ENCODE results near the gene TOB2.
"Not testable (repeated sequence)": the region's sequence is repeated elsewhere in the genome, so short reads cannot be mapped to it uniquely, and the experiment has no call there.

TOB2 gene

GRCh38 chr22:41461901-41462300 is 15.3 kb upstream of the TOB2 start:
- DNase-seq: no peak

DNA sequence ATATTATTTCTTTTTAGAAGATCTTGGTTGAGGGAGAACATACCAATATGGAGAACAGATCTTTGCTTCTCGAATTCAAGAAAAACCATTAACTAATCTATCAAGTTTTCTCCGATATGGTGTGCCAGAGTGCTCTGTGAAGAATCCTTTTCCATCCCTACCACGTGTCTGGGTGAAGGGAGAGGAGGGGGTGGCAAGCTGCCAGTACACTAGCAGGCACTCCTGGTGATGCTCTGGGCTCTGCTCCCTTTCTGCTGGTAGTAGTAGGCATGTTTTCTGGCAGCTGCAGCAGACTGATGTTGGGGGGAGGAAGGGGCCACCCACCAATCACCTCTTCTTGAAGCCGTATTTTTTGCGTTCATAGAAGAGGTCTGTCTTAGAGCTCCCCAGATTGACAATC is 13.5 kb upstream of the TOB2 start:
- DNase-seq: not testable (repeated sequence)

DNA sequence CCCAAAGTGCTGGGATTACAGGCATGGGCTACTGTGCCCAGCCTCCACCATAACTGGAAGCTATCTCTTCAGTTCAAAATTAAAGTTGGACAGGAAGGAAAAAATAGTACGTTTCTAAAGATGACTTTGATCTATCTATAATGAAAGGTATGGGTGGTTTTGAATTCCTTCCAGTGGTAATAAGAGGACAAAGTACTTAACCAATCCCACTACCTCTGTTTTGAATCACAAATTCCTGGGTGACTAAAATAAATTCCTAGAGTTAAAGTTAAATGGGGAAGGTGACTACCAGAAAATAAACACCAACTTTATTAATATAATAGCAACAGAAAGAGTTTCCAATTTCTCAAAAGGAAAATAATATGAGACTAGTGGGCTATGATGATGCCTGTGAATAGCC is 12.8 kb upstream of the TOB2 start:
- no peak for DNase-seq

DNA sequence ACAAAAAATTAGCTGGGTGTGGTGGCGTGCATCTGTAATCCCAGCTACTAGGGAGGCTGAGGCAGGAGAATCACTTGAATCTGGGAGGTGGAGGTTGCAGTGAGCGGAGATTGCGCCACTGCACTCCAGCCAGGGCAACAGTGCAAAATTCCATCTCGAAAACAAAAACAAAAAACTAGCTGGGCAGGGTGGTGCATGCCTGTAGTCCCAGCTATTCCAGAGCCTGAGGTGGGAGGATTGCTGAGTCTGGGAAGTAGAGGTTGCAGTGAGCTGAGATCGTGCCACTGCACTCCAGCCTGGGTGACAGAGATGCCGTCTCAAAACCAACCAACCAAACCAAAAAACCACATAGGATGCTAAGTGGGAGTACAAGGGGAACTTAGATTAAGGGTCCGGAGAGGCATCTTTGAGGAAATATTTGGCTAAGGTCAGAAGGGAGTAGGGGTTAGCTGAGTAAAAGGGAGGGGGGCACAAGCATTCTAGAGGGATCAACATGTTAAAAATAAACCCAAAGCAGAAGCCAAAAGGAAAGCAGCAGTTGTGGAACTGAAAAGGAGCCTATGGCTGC is 11.6 kb upstream of the TOB2 start:
- DNase-seq: no peak

GRCh38 chr22:41448189-41448808 is 1.7 kb upstream of the TOB2 start:
- peak; percentile 89 to 91 for DNase-seq

DNA sequence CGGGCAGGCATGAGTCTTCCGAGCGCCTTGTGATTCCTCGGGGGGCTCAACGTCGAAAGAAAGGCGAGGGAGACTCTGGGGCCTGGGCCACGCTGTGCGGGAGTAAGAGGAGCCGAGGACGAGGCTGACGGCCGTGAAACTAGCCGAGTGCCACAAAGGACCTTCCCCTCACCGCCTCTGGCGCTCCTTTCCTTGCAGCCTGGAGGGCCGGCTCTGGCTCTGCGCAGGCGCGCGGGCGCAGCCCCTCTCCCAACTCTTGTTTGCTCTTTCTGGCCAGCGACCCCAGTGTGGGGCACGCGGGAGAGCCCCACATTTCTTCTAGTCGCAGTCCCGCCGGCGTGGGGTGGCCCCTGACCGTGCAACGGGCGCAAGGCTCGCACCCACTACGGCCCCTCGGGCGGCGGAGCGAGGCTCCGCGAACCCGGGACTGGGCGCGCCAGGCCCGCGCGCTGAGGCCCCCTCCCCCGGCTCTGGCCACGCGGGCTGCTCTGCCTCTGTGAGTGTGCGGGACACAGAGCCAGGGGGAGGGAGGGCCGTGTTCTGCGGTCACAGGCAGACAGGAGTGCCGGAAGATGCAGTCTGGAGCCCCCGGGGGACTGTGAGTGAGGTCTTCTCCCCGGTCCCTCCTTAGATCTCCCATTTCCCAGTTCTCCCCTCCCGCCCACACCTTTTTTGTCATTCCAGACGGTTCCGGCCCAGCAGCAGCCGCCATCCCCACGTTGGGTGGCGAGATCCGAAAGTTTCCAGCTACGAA is 1.0 kb upstream of the TOB2 start:
- DNase-seq: peak; percentile 77 to 80

DNA sequence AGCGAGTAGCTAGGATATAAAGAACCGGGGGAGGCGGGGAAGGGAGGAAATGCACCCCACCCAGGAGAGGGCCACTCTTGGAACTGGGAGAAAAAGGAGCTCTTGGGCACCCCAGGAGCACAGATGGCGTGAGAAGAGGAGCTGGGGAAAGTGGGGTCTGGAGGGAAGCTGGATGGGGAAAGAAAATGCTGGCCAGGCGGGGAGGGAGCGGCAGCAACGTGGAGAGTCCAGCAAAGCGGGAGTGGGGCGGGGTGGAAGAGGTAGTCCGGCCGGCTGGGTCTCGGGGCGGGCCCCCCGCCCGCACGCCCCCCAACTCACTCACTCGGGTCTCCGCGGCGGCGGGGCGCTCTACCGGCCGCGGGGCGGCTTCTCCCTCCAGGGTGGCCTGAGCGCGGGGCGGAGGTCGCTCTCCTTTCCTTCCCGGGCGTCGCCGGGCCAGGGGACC is 522 bp downstream of the TOB2 start:
- DNase-seq: peak in 1 of 2 experiments; percentile 41

- DNase-seq: peak; percentile 53 to 58
Observed at GRCh38 chr22:41445129-41446056, 1.2 kb downstream of the TOB2 start.

- DNase-seq: peak; percentile 91
Observed at GRCh38 chr22:41444360-41445128, 2.1 kb downstream of the TOB2 start.

DNA sequence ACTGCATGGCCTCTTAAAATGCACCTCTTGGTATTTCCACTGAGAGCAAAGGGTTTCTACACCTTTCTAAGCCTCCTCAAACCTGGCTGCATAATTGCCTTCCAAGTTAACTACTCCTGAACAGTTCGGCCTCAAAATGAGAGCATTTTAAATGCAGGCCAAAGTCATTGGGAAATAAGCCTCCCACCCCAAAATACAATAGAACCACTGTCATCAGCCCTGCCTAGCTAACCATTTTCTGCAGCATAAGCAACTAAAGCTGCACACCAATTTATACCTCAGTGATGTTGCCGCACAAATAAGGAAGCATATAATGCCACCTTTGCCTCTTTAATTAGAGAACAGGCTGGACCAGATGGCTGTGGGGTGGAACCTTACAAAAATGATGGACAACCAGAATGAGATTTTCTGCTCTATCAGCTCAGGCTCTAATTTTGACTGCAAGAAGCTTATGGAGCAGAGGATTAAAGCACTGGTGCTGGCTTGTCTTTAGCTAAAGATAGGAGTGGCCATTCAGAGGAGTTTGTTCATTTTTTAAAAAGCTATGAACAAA is 4.3 kb downstream of the TOB2 start:
- DNase-seq: no peak

DNA sequence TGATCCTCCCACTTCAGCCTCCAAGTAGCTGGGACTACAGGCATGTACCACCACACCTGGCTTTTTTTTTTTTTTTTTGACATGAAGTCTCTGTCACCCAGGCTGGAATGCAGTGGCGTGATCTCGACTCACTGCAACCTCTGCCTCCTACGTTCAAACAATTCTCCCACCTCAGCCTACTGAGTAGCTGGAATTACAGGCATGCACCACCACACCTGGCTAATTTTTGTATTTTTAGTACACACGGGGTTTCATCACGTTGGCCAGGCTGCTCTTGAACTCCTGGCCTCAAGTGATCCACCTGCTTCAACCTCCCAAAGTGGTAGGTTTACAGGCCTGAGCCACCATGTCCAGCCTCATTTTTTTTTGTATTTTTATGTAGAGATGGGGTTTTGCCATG is 6.1 kb downstream of the TOB2 start:
- not testable (repeated sequence) for DNase-seq

GRCh38 chr22:41437198-41437597 is 9.4 kb downstream of the TOB2 start:
- DNase-seq: no peak

DNA sequence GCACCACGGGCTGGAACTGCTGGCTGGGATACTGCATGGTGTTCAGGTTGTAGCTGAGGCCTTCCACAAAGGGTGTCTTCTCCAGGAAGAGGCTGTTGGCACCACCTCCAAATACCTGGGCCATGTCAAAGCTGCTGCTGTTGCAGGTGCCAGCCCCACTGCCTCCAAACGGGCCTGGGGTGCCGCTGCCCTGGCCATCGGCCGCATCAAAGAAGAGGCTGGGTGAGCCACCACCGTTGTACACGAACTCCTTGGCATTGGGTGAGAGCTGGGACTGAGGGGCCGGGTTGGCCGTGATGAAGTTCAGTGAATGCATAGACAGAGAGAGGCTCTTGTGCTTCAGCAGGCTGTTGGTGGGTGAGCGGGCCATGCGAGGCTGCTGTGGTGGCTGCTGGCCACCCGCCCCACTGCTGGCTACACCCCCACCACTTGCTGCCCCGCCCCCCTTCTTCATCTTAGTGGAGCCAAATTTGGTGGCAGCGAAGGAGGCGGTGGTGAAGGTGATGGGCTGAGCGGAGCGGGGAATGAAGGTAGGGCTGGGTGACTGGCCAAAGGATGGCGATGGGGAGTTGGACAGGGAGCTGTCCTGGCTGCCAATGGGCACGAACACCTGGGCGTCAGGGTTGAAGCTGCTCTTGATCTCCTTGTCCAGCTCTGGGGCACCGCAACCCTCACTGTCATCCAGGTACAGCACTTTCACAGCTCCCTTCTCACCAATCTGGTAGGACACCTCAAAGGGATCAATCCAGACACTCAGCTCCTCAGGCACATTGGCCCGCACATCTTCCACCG is 10.1 kb downstream of the TOB2 start:
- DNase-seq: no peak

DNA sequence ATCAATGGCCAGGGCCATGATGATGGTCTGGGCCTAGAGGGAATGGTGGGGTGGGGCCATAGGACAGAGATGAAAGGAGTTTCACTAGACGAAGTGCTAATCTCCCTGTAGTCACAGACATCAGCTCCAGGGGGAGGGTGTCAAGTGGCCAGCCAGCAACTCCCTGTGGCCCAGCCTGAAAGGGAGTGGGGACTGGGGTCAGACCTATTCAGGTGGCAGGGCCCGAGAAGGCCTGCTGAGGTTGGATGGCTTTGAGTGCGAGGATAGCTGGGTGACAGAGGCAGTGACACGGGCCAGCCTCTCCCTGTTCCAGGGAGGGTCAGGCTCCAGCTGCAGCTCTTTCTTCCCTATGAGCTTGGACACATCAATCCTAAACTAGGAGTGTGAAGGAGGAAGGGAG is 11.0 kb downstream of the TOB2 start:
- no peak for DNase-seq

DNA sequence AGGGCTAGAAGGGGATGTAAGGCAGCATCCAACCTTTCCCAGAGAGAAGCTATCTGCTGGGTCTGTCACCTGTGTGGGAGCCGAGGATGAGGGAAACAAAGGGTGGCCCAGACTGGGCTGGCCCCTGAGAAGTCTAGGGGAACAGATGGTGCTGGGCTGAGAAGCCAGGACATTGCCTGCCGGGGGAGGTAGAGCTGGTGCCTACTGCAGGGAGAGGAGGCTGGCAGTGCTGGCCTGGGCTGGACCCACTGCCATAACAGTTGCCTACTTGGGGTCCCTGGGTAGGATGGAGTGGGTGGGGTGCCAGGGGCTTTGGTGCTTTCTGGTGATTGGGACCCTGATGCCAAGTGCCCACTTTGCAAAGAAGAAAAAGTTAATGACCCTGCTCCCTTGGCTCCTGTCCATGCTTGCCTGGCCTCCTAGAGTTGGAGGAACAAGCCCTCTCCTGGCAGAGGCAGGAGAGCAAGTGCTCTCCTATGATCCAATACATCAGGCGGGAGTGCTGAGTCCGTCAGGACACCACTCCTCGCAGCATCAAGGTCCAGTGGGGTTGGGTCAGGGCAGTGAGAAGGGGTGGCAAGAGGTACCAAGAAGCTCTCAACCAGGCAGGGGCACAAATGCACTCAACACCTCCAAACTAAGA is 12.1 kb downstream of the TOB2 start:
- DNase-seq: not testable (repeated sequence)

GRCh38 chr22:41433480-41433879 is 13.1 kb downstream of the TOB2 start:
- not testable (repeated sequence) for DNase-seq

GRCh38 chr22:41431656-41432055 is 14.9 kb downstream of the TOB2 start:
- no peak for DNase-seq

DNA sequence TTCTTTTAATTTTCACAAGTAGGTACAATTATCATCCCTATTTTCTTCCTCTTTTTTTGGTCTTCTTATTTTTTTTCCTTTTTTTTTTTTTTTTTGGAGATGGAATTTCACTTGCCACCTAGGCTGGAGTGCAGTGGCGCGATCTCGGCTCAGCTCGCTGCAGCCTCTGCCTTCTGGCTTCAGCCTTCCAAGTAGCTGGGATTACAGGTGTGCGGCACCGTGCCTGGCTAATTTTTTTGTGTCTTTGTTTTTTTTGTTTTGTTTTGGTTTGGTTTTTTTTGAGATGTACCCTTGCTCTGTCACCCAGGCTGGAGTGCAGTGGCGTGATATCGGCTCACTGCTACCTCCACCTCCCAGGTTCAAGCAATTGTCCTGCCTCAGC is 16.7 kb downstream of the TOB2 start:
- no peak for DNase-seq

GRCh38 chr22:41429232-41429950 is 17.2 kb downstream of the TOB2 start:
- DNase-seq: no peak

Data from activated T-cell treated with anti-CD3 and anti-CD28 coated beads, Interleukin-2, amount 50 U/mL, for 48 hours (primary cell).